HEK293 (cell line): Measurements from ENCODE around the gene PAX3.

Experiments
- CTCF ChIA-PET: fragments of 350-600 bp; formaldehyde crosslinking; extraction: SDS; loops from one replicate; lab custom pipeline; 2021; ENCODE audit warnings: antibody characterized with exemption; lab: Yijun Ruan, JAX
- POLR2A ChIA-PET: fragments of 300-600 bp; formaldehyde crosslinking; extraction: SDS; loops from one replicate; lab custom pipeline; 2020; ENCODE audit warnings: antibody characterized with exemption, inconsistent platforms; lab: Yijun Ruan, JAX
- H3K27ac ChIP-seq: fragments of 200-500 bp; sonication (Bioruptor generic); 2 replicates; pipeline ENCODE4 v1.5.1; 2014; ENCODE audit warnings: low read depth, low read length, control low read depth, inconsistent platforms; ENCODE audit errors: extremely low read depth
- H3K36me3 ChIP-seq, 2 experiments: fragments of 200-500 bp in 1 of 2; sonication (Bioruptor generic) in 1 of 2; 1 replicate in 1 of 2; 2 replicates in 1 of 2; pipeline ENCODE4 v1.5.1; 2014 to 2017; ENCODE audit warnings: inconsistent platforms in 2 of 2, low read length in 2 of 2; ENCODE audit not compliant: control insufficient read depth in 2 of 2, insufficient read depth in 1 of 2
- H3K4me1 ChIP-seq: fragments of 200-500 bp; sonication (Bioruptor generic); 2 replicates; pipeline ENCODE4 v1.5.1; 2014; ENCODE audit warnings: mild to moderate bottlenecking, low read length, inconsistent platforms; ENCODE audit not compliant: control insufficient read depth, insufficient read depth
- H3K4me3 ChIP-seq: 2 replicates; pipeline ENCODE4 v1.5.1; 2011; ENCODE audit warnings: low read depth, mild to moderate bottlenecking, control low read depth, low read length, moderate library complexity
- H3K9me3 ChIP-seq: fragments of 200-500 bp; sonication (Bioruptor generic); 2 replicates; pipeline ENCODE4 v1.5.1; 2014; ENCODE audit warnings: low read depth, low read length, inconsistent platforms; ENCODE audit not compliant: control insufficient read depth, insufficient read depth
- CTCF ChIP-seq: fragments of 450-650 bp; formaldehyde crosslinking; IDR thresholded peaks from 2 replicates; pipeline ENCODE4 v1.5.1; 2016; ENCODE audit warnings: missing biosample characterization, missing genetic modification characterization
- FEZF1 ChIP-seq: fragments of 450-650 bp; formaldehyde crosslinking; IDR thresholded peaks from 2 replicates; pipeline ENCODE4 v1.5.1; 2016; ENCODE audit warnings: missing biosample characterization, missing genetic modification characterization
- GLI4 ChIP-seq: fragments of 450-650 bp; formaldehyde crosslinking; IDR thresholded peaks from 2 replicates; pipeline ENCODE4 v1.5.1; 2016; ENCODE audit warnings: missing biosample characterization, missing genetic modification characterization
- KLF1 ChIP-seq: fragments of 450-650 bp; formaldehyde crosslinking; IDR thresholded peaks from 2 replicates; pipeline ENCODE4 v1.5.1; 2016; ENCODE audit warnings: missing biosample characterization, missing genetic modification characterization
- OSR2 ChIP-seq: fragments of 450-650 bp; formaldehyde crosslinking; IDR thresholded peaks from 2 replicates; pipeline ENCODE4 v1.5.1; 2016; ENCODE audit warnings: missing biosample characterization, missing genetic modification characterization
- SP3 ChIP-seq: fragments of 450-650 bp; formaldehyde crosslinking; IDR thresholded peaks from 2 replicates; pipeline ENCODE4 v1.5.1; 2016; ENCODE audit warnings: missing biosample characterization, missing genetic modification characterization
- ZBTB11 ChIP-seq: fragments of 450-650 bp; formaldehyde crosslinking; conservative IDR thresholded peaks from 2 replicates; pipeline ENCODE4 v1.5.1; 2016; ENCODE audit warnings: low read depth, missing biosample characterization, missing genetic modification characterization
- ZBTB48 ChIP-seq: fragments of 450-650 bp; formaldehyde crosslinking; IDR thresholded peaks from 2 replicates; pipeline ENCODE4 v1.5.1; 2016; ENCODE audit warnings: missing biosample characterization, missing genetic modification characterization
- ZFHX2 ChIP-seq: fragments of 450-650 bp; formaldehyde crosslinking; conservative IDR thresholded peaks from 2 replicates; pipeline ENCODE4 v1.5.1; 2016; ENCODE audit warnings: missing biosample characterization, missing genetic modification characterization
- ZNF132 ChIP-seq: fragments of 450-650 bp; formaldehyde crosslinking; IDR thresholded peaks from 2 replicates; pipeline ENCODE4 v1.5.1; 2017; ENCODE audit warnings: missing biosample characterization, missing genetic modification characterization, borderline replicate concordance
- ZNF138 ChIP-seq: fragments of 450-650 bp; formaldehyde crosslinking; IDR thresholded peaks from 2 replicates; pipeline ENCODE4 v1.5.1; 2016; ENCODE audit warnings: missing biosample characterization, missing genetic modification characterization, borderline replicate concordance
- ZNF248 ChIP-seq: fragments of 450-650 bp; formaldehyde crosslinking; IDR thresholded peaks from 2 replicates; pipeline ENCODE4 v1.5.1; 2017; ENCODE audit warnings: missing biosample characterization, missing genetic modification characterization
- ZNF311 ChIP-seq: fragments of 450-650 bp; formaldehyde crosslinking; IDR thresholded peaks from 2 replicates; pipeline ENCODE4 v1.5.1; 2017; ENCODE audit warnings: missing biosample characterization, missing genetic modification characterization, borderline replicate concordance
- ZNF416 ChIP-seq: fragments of 450-650 bp; formaldehyde crosslinking; IDR thresholded peaks from 2 replicates; pipeline ENCODE4 v1.5.1; 2016; ENCODE audit warnings: missing biosample characterization, missing genetic modification characterization
- ZNF449 ChIP-seq: fragments of 450-650 bp; formaldehyde crosslinking; IDR thresholded peaks from 2 replicates; pipeline ENCODE4 v1.5.1; 2017; ENCODE audit warnings: missing biosample characterization, mild to moderate bottlenecking, missing genetic modification characterization, moderate library complexity
- ZNF521 ChIP-seq: fragments of 450-650 bp; formaldehyde crosslinking; IDR thresholded peaks from 2 replicates; pipeline ENCODE4 v1.5.1; 2017; ENCODE audit warnings: missing biosample characterization, mild to moderate bottlenecking, missing genetic modification characterization
- ZNF555 ChIP-seq: fragments of 450-650 bp; formaldehyde crosslinking; conservative IDR thresholded peaks from 2 replicates; pipeline ENCODE4 v1.5.1; 2017; ENCODE audit warnings: missing biosample characterization, mild to moderate bottlenecking, missing genetic modification characterization, inconsistent platforms
- ZNF580 ChIP-seq: fragments of 450-650 bp; formaldehyde crosslinking; IDR thresholded peaks from 2 replicates; pipeline ENCODE4 v1.5.1; 2016; ENCODE audit warnings: missing biosample characterization, missing genetic modification characterization
- ZNF600 ChIP-seq: fragments of 450-650 bp; formaldehyde crosslinking; IDR thresholded peaks from 2 replicates; pipeline ENCODE4 v1.5.1; 2016; ENCODE audit warnings: missing biosample characterization, missing genetic modification characterization
- ZNF639 ChIP-seq: fragments of 450-650 bp; formaldehyde crosslinking; IDR thresholded peaks from 2 replicates; pipeline ENCODE4 v1.5.1; 2016; ENCODE audit warnings: missing biosample characterization, missing genetic modification characterization
- ZNF830 ChIP-seq: fragments of 450-650 bp; IDR thresholded peaks from 2 replicates; pipeline ENCODE4 v1.5.0; 2018; ENCODE audit warnings: missing biosample characterization, missing genetic modification characterization, low read depth, mild to moderate bottlenecking, moderate library complexity
- ZNF843 ChIP-seq: fragments of 450-650 bp; formaldehyde crosslinking; IDR thresholded peaks from 2 replicates; pipeline ENCODE4 v1.5.1; 2016; ENCODE audit warnings: missing biosample characterization, missing genetic modification characterization

Gene PAX3

GRCh38 chr2:222180619-222181018 is 118.2 kb downstream of the PAX3 start (continued):
- TF ChIP-seq ZNF138 (tag by site-specific recombination) = no peak
- TF ChIP-seq ZNF248 (tag by site-specific recombination) = no peak
- TF ChIP-seq KLF1 (tag by site-specific recombination) = no peak
- TF ChIP-seq ZNF600 (tag by site-specific recombination) = no peak
- no peak for TF ChIP-seq ZFHX2 (tag by site-specific recombination)
- TF ChIP-seq ZNF555 (tag by site-specific recombination) = no peak
- TF ChIP-seq ZNF311 (tag by site-specific recombination) = no peak
- TF ChIP-seq ZBTB11 = no peak
- no peak for TF ChIP-seq ZNF830 (tag by site-specific recombination)
- no peak for TF ChIP-seq ZBTB48 (tag by site-specific recombination)
- 0 out of 2 replicates have a peak, but pooled peaks have one; percentile 16 for TF ChIP-seq ZNF580 (tag by site-specific recombination)
- TF ChIP-seq CTCF (tag by site-specific recombination) = no peak
- TF ChIP-seq ZNF416 (tag by site-specific recombination) = no peak

- Histone ChIP-seq H3K4me3 (no peak overlapping the region), H3K4me1 (peaks cover 28% of the 10 kb centered on the region), H3K36me3 (no peaks in the 10 kb centered on the region), H3K9me3 (no peaks in the 10 kb centered on the region), H3K27ac (no peak overlapping the region)
- CTCF ChIA-PET = interaction anchor here (0.9 kb wide), 1 partner anchor 134 kb away, joined by 9 read pairs; no protein-coding TSS in a partner anchor
- POLR2A ChIA-PET = no interaction called here
- TF ChIP-seq ZNF843 (tag by site-specific recombination) = 0 out of 2 replicates have a peak, but pooled peaks have one; percentile 23
- TF ChIP-seq FEZF1 = peak; percentile 52
- TF ChIP-seq ZBTB11 = no peak
- TF ChIP-seq ZNF521 = no peak
- no peak for TF ChIP-seq SP3 (tag by site-specific recombination)
- no peak for TF ChIP-seq GLI4
- TF ChIP-seq ZNF639 (tag by site-specific recombination) = no peak
- no peak for TF ChIP-seq ZNF449 (tag by site-specific recombination)
- TF ChIP-seq ZBTB48 (tag by site-specific recombination) = no peak
- no peak for TF ChIP-seq ZNF132 (tag by site-specific recombination)
- TF ChIP-seq OSR2 = peak; percentile 36; the same call in 1 of the 2 replicates
These were observed 119.2 kb downstream of the PAX3 start for GRCh38 chr2:222179592-222179991.
